Trophoblast cell (in vitro differentiated cells and primary cell): ENCODE results near the gene GLUD1.

Experiments used
- DNase-seq, 2 donors: peaks; one replicate each; pipeline ENCODE4 v3.0.0-alpha.2; 2016
- H2AFZ ChIP-seq: 2 replicates; pipeline ENCODE4 v1.6.1; 2013; ENCODE audit warnings: low read length, moderate library complexity, mild to moderate bottlenecking; ENCODE audit not compliant: insufficient read depth, poor library complexity
- H2AK5ac ChIP-seq: 2 replicates; pipeline ENCODE4 v1.6.1; 2013; ENCODE audit warnings: mild to moderate bottlenecking, low read length
- H2BK120ac ChIP-seq: 2 replicates; pipeline ENCODE4 v1.6.1; 2013; ENCODE audit warnings: low read length, mild to moderate bottlenecking, moderate library complexity; ENCODE audit not compliant: insufficient read depth, poor library complexity
- H2BK12ac ChIP-seq: 2 replicates; pipeline ENCODE4 v1.6.1; 2013; ENCODE audit warnings: mild to moderate bottlenecking, low read length, moderate library complexity
- H2BK5ac ChIP-seq: 2 replicates; pipeline ENCODE4 v1.6.1; 2013; ENCODE audit warnings: low read length, low read depth, moderate library complexity, mild to moderate bottlenecking; ENCODE audit not compliant: poor library complexity
- H3K14ac ChIP-seq: 2 replicates; pipeline ENCODE4 v1.6.1; 2013; ENCODE audit warnings: mild to moderate bottlenecking, low read length
- H3K18ac ChIP-seq: 2 replicates; pipeline ENCODE4 v1.6.1; 2013; ENCODE audit warnings: mild to moderate bottlenecking, low read length
- H3K23ac ChIP-seq: 2 replicates; pipeline ENCODE4 v1.6.1; 2013; ENCODE audit warnings: low read length
- H3K27ac ChIP-seq: 2 replicates; pipeline ENCODE4 v1.5.1; 2013; ENCODE audit warnings: low read depth, mild to moderate bottlenecking, inconsistent platforms, low read length, moderate library complexity
- H3K27me3 ChIP-seq: 2 replicates; pipeline ENCODE4 v1.6.1; 2013; ENCODE audit warnings: inconsistent platforms, mild to moderate bottlenecking, low read length, moderate library complexity; ENCODE audit not compliant: insufficient read depth
- H3K36me3 ChIP-seq, 2 experiments: 1 replicate in 1 of 2; 2 replicates in 1 of 2; pipeline ENCODE4 v1.6.1; 2013; ENCODE audit warnings: low read length in 2 of 2, mild to moderate bottlenecking in 2 of 2, moderate library complexity in 1 of 2; ENCODE audit not compliant: insufficient read depth in 2 of 2, control insufficient read depth in 1 of 2
- H3K4ac ChIP-seq: 2 replicates; pipeline ENCODE4 v1.6.1; 2013; ENCODE audit warnings: low read depth, mild to moderate bottlenecking, low read length, moderate library complexity
- H3K4me1 ChIP-seq, 2 experiments: 1 replicate in 1 of 2; 2 replicates in 1 of 2; pipeline ENCODE4 v1.6.1; 2013; ENCODE audit warnings: low read length in 2 of 2, mild to moderate bottlenecking in 2 of 2, moderate library complexity in 1 of 2; ENCODE audit not compliant: insufficient read depth in 2 of 2, control insufficient read depth in 1 of 2
- H3K4me2 ChIP-seq: 2 replicates; pipeline ENCODE4 v1.6.1; 2013; ENCODE audit warnings: inconsistent platforms, mild to moderate bottlenecking, low read length, moderate library complexity
- H3K4me3 ChIP-seq: 2 replicates; pipeline ENCODE4 v1.5.1; 2013; ENCODE audit warnings: mild to moderate bottlenecking, low read depth, low read length, inconsistent platforms
- H3K79me1 ChIP-seq: one replicate; pipeline ENCODE4 v1.6.1; 2013; ENCODE audit warnings: low read length
- H3K79me2 ChIP-seq: 2 replicates; pipeline ENCODE4 v1.6.1; 2013; ENCODE audit warnings: low read length, mild to moderate bottlenecking; ENCODE audit not compliant: control insufficient read depth, insufficient read depth, poor library complexity
- H3K9ac ChIP-seq: 2 replicates; pipeline ENCODE4 v1.6.1; 2013; ENCODE audit warnings: mild to moderate bottlenecking, low read length
- H3K9me3 ChIP-seq: 2 replicates; pipeline ENCODE4 v1.6.1; 2013; ENCODE audit warnings: low read depth, mild to moderate bottlenecking, control low read depth, inconsistent platforms, low read length; ENCODE audit not compliant: insufficient read depth
- H4K12ac ChIP-seq: 2 replicates; pipeline ENCODE4 v1.6.1; 2013; ENCODE audit warnings: low read depth, mild to moderate bottlenecking, low read length, moderate library complexity
- H4K8ac ChIP-seq: 2 replicates; pipeline ENCODE4 v1.6.1; 2013; ENCODE audit warnings: low read depth, mild to moderate bottlenecking, low read length, moderate library complexity
- H4K91ac ChIP-seq: one replicate; pipeline ENCODE4 v1.6.1; 2013; ENCODE audit warnings: low read depth, mild to moderate bottlenecking, low read length, moderate library complexity
- WGBS: extraction: QIAGEN DNeasy Blood & Tissue Kit; methylation state at CpG from one replicate; pipeline ENCODE4 v1.1.7; 2013; ENCODE audit warnings: missing lambda C conversion rate; ENCODE audit not compliant: insufficient read length, insufficient coverage; ENCODE audit errors: extremely low coverage; 5-methylcytosine and 5-hydroxymethylcytosine counted together

The GLUD1 gene

DNA sequence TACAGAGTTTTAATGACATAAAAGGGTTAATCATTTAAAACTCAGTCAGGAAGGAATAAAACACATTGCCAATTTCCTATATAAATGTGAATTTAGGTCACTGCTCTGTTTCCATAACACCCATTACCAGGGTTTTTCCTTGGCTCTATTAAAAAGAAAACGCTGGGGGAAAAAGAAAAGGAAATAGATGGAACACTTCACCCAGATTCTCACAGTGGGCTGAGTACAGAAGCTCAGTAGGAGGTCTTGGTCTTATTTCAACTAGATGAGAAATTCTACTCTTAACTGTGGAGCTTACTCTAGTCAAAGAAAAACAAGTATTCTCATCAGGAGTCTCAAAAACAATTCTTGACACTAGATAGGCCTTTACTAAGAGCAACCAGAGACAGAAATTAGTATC is 36.5 kb downstream of the GLUD1 start:
- peaks cover 18 to 20% of the 10 kb centered on the region in 2 experiments for H3K36me3 ChIP-seq

DNA sequence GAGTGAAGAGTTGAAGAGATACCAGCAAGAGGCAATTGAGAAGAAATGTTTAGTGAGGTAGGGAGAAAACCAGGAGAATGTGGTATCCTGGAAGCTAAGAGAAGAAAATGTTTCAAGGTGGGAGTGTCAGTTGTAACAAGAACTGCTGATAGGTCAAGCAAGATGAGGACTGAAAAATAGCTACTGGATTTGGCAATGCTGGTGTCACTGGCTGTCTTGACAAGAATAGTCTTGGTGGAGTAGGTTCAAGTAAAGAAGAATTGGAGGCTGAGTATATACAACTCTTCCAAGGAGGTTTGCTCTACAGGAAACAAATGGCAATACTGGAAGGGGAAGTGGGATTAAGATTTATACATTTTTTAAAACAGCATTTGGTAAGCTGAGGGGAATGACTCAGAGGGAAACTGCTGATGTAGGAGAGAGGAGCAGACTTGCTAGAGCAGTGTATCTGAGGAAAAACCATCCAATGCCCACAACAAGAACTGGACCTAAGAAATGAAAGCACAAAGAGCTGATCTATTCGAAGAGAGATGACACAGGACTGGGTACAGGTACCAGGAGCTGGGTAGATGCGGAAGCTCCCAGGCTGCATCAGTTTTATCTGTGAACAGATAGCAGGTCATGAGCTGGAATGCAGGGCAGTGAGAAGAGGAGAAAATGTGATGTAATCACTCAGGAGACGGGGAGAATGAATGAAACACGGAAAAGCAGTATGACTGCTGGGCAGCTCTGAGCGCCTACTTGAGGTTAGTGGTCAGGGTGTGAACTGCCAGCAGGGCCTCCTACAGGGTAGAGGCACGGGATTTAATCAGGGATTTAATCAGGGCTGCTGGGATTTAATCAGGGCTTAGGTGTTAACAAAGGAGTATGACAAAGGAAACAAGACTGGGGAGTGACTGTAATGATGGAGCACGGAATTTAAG is 40.0 kb downstream of the GLUD1 start:
- Histone ChIP-seq H3K27me3 (no peaks in the 10 kb centered on the region), H2BK5ac (no peak overlapping the region), H3K4ac (no peak overlapping the region), H3K4me1 (no peaks in the 10 kb centered on the region), H3K4me3 (no peak overlapping the region), H2BK120ac (no peak overlapping the region), H2AK5ac (no peak overlapping the region), H3K4me2 (no peak overlapping the region), H4K8ac (no peak overlapping the region), H2BK12ac (no peak overlapping the region), H3K9ac (no peak overlapping the region), H3K79me2 (no peaks in the 10 kb centered on the region), H3K18ac (no peak overlapping the region), H3K9me3 (no peaks in the 10 kb centered on the region), H3K23ac (no peak overlapping the region), H3K79me1 (no peaks in the 10 kb centered on the region), H4K91ac (no peak overlapping the region), H3K27ac (no peak overlapping the region), H4K12ac (no peak overlapping the region), H3K14ac (no peak overlapping the region), H3K36me3 (peaks cover 20 to 27% of the 10 kb centered on the region in 2 experiments), H2AFZ (no peak overlapping the region)
- no CpG with 5 or more reads among the region's 7 CpGs for WGBS
- DNase-seq = peak; percentile 74 to 85

More for the DNA sequence above, 36.5 kb downstream of the GLUD1 start:
- no peak overlapping the region for H3K4me2 ChIP-seq
- H3K27me3 ChIP-seq = no peaks in the 10 kb centered on the region
- no peak overlapping the region for H2BK12ac ChIP-seq
- H3K18ac ChIP-seq = no peak overlapping the region
- no peaks in the 10 kb centered on the region for H3K4me1 ChIP-seq
- no CpG with 5 or more reads among the region's 1 CpG for WGBS
- no peak overlapping the region for H2AFZ ChIP-seq
- H2BK5ac ChIP-seq = no peak overlapping the region
- no peak overlapping the region for H2AK5ac ChIP-seq
- DNase-seq = no peak
- H2BK120ac ChIP-seq = no peak overlapping the region
- H3K4me3 ChIP-seq = no peak overlapping the region
- no peaks in the 10 kb centered on the region for H3K79me1 ChIP-seq
- no peak overlapping the region for H3K9ac ChIP-seq
- no peak overlapping the region for H3K14ac ChIP-seq
- H3K27ac ChIP-seq = no peak overlapping the region
- H3K9me3 ChIP-seq = no peaks in the 10 kb centered on the region
- H4K91ac ChIP-seq = no peak overlapping the region
- H4K8ac ChIP-seq = no peak overlapping the region
- no peak overlapping the region for H3K4ac ChIP-seq
- no peak overlapping the region for H4K12ac ChIP-seq
- no peaks in the 10 kb centered on the region for H3K79me2 ChIP-seq
- no peak overlapping the region for H3K23ac ChIP-seq

DNA sequence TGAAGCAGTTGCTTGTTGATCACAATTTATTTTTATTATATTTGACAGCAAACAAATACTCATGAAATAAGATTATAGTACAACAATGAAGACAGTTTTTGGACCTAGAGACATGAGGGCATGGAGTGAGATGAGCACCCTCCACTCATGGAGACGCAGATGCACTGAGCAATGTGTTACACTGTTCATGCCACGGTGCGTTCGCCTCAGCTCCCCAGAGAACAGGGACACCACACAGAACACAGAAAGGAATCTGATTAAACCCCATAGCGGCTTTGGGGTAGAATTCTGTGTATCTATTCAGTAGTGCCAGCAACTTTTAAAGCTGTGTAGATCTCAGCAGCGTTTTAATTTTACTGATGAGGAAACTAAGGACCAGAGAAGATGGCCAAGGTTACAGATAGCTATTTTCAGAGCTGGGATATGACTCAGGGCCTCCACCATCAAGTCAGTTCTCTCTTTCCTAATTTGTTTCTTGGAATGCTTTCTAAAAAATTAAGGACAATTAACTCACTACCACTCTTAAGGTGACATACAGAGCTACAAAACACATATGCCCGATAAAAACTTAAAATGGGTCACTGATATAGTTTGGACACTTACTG is 41.0 kb downstream of the GLUD1 start:
- no peak for DNase-seq
- no CpG with 5 or more reads among the region's 7 CpGs for WGBS

DNA sequence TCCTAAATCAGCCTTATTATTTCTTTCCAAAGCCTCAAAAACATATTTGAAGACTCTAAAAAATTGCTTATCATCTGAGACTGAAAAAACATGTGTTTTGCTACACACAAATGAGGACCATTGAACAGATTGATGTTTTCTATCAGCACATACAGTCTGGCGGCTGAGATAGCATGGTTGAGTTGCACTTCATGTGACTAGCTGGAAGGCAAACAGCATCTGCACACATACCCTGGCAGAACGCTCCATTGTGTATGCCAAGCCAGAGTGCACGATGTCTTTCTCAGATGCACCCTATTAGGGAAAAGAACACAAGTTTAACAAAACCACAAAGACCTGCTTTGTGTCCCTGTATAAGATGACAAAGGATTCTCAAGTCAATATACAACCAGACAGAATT is 41.5 kb downstream of the GLUD1 start:
- H3K27me3 ChIP-seq = no peaks in the 10 kb centered on the region
- no peak overlapping the region for H3K23ac ChIP-seq
- no peak overlapping the region for H3K4ac ChIP-seq
- H3K79me1 ChIP-seq = no peaks in the 10 kb centered on the region
- no peak overlapping the region for H4K12ac ChIP-seq
- H2BK12ac ChIP-seq = no peak overlapping the region
- H3K27ac ChIP-seq = no peak overlapping the region
- no peak overlapping the region for H4K91ac ChIP-seq
- no peak overlapping the region for H3K4me2 ChIP-seq
- H2AFZ ChIP-seq = no peak overlapping the region
- no peak overlapping the region for H2BK5ac ChIP-seq
- H3K18ac ChIP-seq = no peak overlapping the region
- H3K14ac ChIP-seq = no peak overlapping the region
- no peak overlapping the region for H2BK120ac ChIP-seq
- no peak overlapping the region for H3K9ac ChIP-seq
- H4K8ac ChIP-seq = no peak overlapping the region
- no peak for DNase-seq
- H3K4me3 ChIP-seq = no peak overlapping the region
- H3K36me3 ChIP-seq = peaks cover 21 to 27% of the 10 kb centered on the region in 2 experiments
- H3K9me3 ChIP-seq = no peaks in the 10 kb centered on the region
- H3K4me1 ChIP-seq = no peaks in the 10 kb centered on the region
- no peaks in the 10 kb centered on the region for H3K79me2 ChIP-seq
- no CpG with 5 or more reads among the region's 3 CpGs for WGBS
- H2AK5ac ChIP-seq = no peak overlapping the region

More for the DNA sequence above, 41.0 kb downstream of the GLUD1 start:
- Histone ChIP-seq H3K4me2 (no peak overlapping the region), H2AFZ (no peak overlapping the region), H2BK12ac (no peak overlapping the region), H2AK5ac (no peak overlapping the region), H4K8ac (no peak overlapping the region), H3K14ac (no peak overlapping the region), H3K23ac (no peak overlapping the region), H3K27ac (no peak overlapping the region), H2BK120ac (no peak overlapping the region), H3K36me3 (peaks cover 22 to 30% of the 10 kb centered on the region in 2 experiments), H3K79me2 (no peaks in the 10 kb centered on the region), H3K4me3 (no peak overlapping the region), H3K9ac (no peak overlapping the region), H3K79me1 (no peaks in the 10 kb centered on the region), H3K27me3 (no peaks in the 10 kb centered on the region), H3K4ac (no peak overlapping the region), H2BK5ac (no peak overlapping the region), H4K12ac (no peak overlapping the region), H3K18ac (no peak overlapping the region), H3K4me1 (no peaks in the 10 kb centered on the region), H4K91ac (no peak overlapping the region), H3K9me3 (no peaks in the 10 kb centered on the region)
